Measurements from ENCODE around the gene GTF2A2. TPM values are rescaled to one million over a fixed set of nuclear protein-coding genes. Genes with fewer than 3 reads are reported as not detected.
A peak's percentile ranks its signal among the peaks of the same experiment; 100 is the strongest.

Gene GTF2A2
- total and polyA plus RNA-seq, 4 donors: 11.7 to 101 (median 27.2) TPM

- Histone ChIP-seq H3K27ac (ENCODE audit: low read depth in 1 of 2, low read length in 2 of 2) (peak overlapping the region; percentile 98 to 100), H3K4me3 (ENCODE audit: low read depth in 1 of 3, low read length in 3 of 3) (peak overlapping the region; percentile 81 to 94 (median 90)), H3K9ac (ENCODE audit: low read depth in 1 of 2, low read length in 2 of 2) (peak overlapping the region; percentile 92 to 97), H3K9me3 (ENCODE audit: control insufficient read depth in 4 of 4, low read length in 3 of 4) (no peaks in the 10 kb centered on the region), H3K27me3 (ENCODE audit: control insufficient read depth in 4 of 4, insufficient read depth in 4 of 4, low read length in 3 of 4) (no peaks in the 10 kb centered on the region), H3K36me3 (ENCODE audit: control insufficient read depth in 4 of 4, insufficient read depth in 3 of 4, low read depth in 1 of 4, low read length in 3 of 4) (no peaks in the 10 kb centered on the region), H3K4me1 (ENCODE audit: control insufficient read depth in 4 of 4, insufficient read depth in 4 of 4, low read length in 3 of 4) (peaks cover 12 to 47% (median 44%) of the 10 kb centered on the region in 4 donors)
- no peak for DNase-seq (ENCODE audit: low spot score)
- TF ChIP-seq REST (IDR thresholded peaks at IDR 0.05): no peak
- peak; percentile 21 to 51 for TF ChIP-seq GABPA (IDR thresholded peaks at IDR 0.05 in 1 of 2, conservative IDR thresholded peaks at IDR 0.05 in 1 of 2)
- TF ChIP-seq RXRA (IDR thresholded peaks at IDR 0.05): no peak
- TF ChIP-seq SP1 (IDR thresholded peaks at IDR 0.05): no peak
- TF ChIP-seq HNF4G (IDR thresholded peaks at IDR 0.05): no peak
- TF ChIP-seq JUND (IDR thresholded peaks at IDR 0.05): no peak
- 16% methylated on average over 5 of the region's 5 CpGs for WGBS
These were observed 30.5 kb upstream of the GTF2A2 start for GRCh38 chr15:59687836-59688235.

- H3K4me3 ChIP-seq (ENCODE audit: low read depth in 1 of 3, low read length in 3 of 3): no peak overlapping the region
- peak overlapping the region; percentile 59 to 75 for H3K27ac ChIP-seq (ENCODE audit: low read depth in 1 of 2, low read length in 2 of 2)
- no peaks in the 10 kb centered on the region for H3K27me3 ChIP-seq (ENCODE audit: control insufficient read depth in 4 of 4, insufficient read depth in 4 of 4, low read length in 3 of 4)
- no peak for TF ChIP-seq ATF3 (IDR thresholded peaks at IDR 0.05)
- TF ChIP-seq JUND (IDR thresholded peaks at IDR 0.05): no peak
- TF ChIP-seq FOXA1 (IDR thresholded peaks at IDR 0.05): no peak
- no peak for TF ChIP-seq YY1 (IDR thresholded peaks at IDR 0.05)
- no peak for TF ChIP-seq RXRA (IDR thresholded peaks at IDR 0.05)
- TF ChIP-seq MAX (IDR thresholded peaks at IDR 0.05): no peak
- no peak for TF ChIP-seq HNF4G (IDR thresholded peaks at IDR 0.05)
- no peak for TF ChIP-seq SP1 (IDR thresholded peaks at IDR 0.05)
- TF ChIP-seq REST (IDR thresholded peaks at IDR 0.05): no peak
- TF ChIP-seq TAF1 (conservative IDR thresholded peaks at IDR 0.05): no peak
- no peak for TF ChIP-seq NR2F2 (IDR thresholded peaks at IDR 0.05)
- TF ChIP-seq RAD21 (IDR thresholded peaks at IDR 0.05): no peak
- peak overlapping the region in 1 of 2 donors; percentile 21 for H3K9ac ChIP-seq (ENCODE audit: low read depth in 1 of 2, low read length in 2 of 2)
- H3K9me3 ChIP-seq (ENCODE audit: control insufficient read depth in 4 of 4, low read length in 3 of 4): no peaks in the 10 kb centered on the region
- H3K36me3 ChIP-seq (ENCODE audit: control insufficient read depth in 4 of 4, insufficient read depth in 3 of 4, low read depth in 1 of 4, low read length in 3 of 4): peaks cover 0 to 5% (median 2%) of the 10 kb centered on the region in 4 donors
- peaks cover 12 to 47% (median 44%) of the 10 kb centered on the region in 4 donors for H3K4me1 ChIP-seq (ENCODE audit: control insufficient read depth in 4 of 4, insufficient read depth in 4 of 4, low read length in 3 of 4)
- no peak for DNase-seq (ENCODE audit: low spot score)
- whole genome bisulfite sequencing: 62% methylated on average over 7 of the region's 7 CpGs
These were observed 29.1 kb upstream of the GTF2A2 start for GRCh38 chr15:59686389-59686788.

All from liver (tissue), 9 donors.